ENCODE measurements around the gene AHCY.

- TF ChIP-seq CTCF (IDR thresholded peaks at IDR 0.05) = no peak
- TF ChIP-seq POLR2A (IDR thresholded peaks at IDR 0.05) = no peak
Measured at GRCh38 chr20:34243377-34243776, 59.8 kb downstream of the AHCY start.

All from thyroid gland (tissue), 4 donors.